Lung (tissue), 12 donors: Measurements from ENCODE around the gene NNMT. TPM values are rescaled to one million over a fixed set of nuclear protein-coding genes. Genes with fewer than 3 reads are reported as not detected.
A peak's percentile ranks its signal among the peaks of the same experiment; 100 is the strongest.

Experiments
- ATAC-seq: fragments of 200-7000 bp; cut with Tn5 transposase; one replicate; pipeline ENCODE4 v1.9.1; 2020; ENCODE audit warnings: moderate number of reproducible peaks; ENCODE audit not compliant: insufficient read depth, low FRiP score
- DNase-seq, 3 donors: peaks; one replicate each; pipeline ENCODE4 v3.0.0-alpha.2; 2013 to 2017
- H3K27ac ChIP-seq, 2 donors: one replicate each; pipeline ENCODE4 v1.5.1; 2013; ENCODE audit warnings: mild to moderate bottlenecking in 2 of 2, moderate library complexity in 2 of 2, control low read depth in 1 of 2, inconsistent platforms in 1 of 2, low read depth in 1 of 2, low read length in 1 of 2
- H3K27me3 ChIP-seq, 3 donors: one replicate each; pipeline ENCODE4 v1.5.1; 2013; ENCODE audit warnings: low read length in 2 of 3; ENCODE audit not compliant: control insufficient read depth in 3 of 3, insufficient read depth in 3 of 3
- H3K36me3 ChIP-seq, 4 donors: one replicate each; pipeline ENCODE4 v1.5.1; 2013; ENCODE audit warnings: low read length in 4 of 4, mild to moderate bottlenecking in 1 of 4, moderate library complexity in 1 of 4; ENCODE audit not compliant: control insufficient read depth in 4 of 4, insufficient read depth in 4 of 4
- H3K4me1 ChIP-seq, 5 donors: one replicate each; pipeline ENCODE4 v1.5.1; 2013; ENCODE audit warnings: low read length in 5 of 5, mild to moderate bottlenecking in 2 of 5, moderate library complexity in 1 of 5; ENCODE audit not compliant: control insufficient read depth in 5 of 5, insufficient read depth in 5 of 5
- H3K4me3 ChIP-seq: one replicate; pipeline ENCODE4 v1.5.1; 2013; ENCODE audit warnings: mild to moderate bottlenecking, control low read depth, moderate library complexity
- H3K9ac ChIP-seq, 2 donors: one replicate each; pipeline ENCODE4 v1.5.1; 2013; ENCODE audit warnings: low read length in 2 of 2, control low read depth in 1 of 2; ENCODE audit not compliant: insufficient read depth in 1 of 2
- H3K9me3 ChIP-seq, 4 donors: one replicate each; pipeline ENCODE4 v1.5.1; 2013; ENCODE audit warnings: low read length in 3 of 4, mild to moderate bottlenecking in 1 of 4, moderate library complexity in 1 of 4; ENCODE audit not compliant: control insufficient read depth in 4 of 4, insufficient read depth in 3 of 4
- CTCF ChIP-seq: IDR thresholded peaks from 2 replicates; pipeline ENCODE4 v1.5.1; 2012; ENCODE audit warnings: mild to moderate bottlenecking; ENCODE audit errors: control extremely low read depth, extremely low read depth
- WGBS, 2 donors: extraction: QIAGEN DNeasy Blood & Tissue Kit; methylation state at CpG; one replicate each; pipeline ENCODE4 v1.1.7; 2013; 5-methylcytosine and 5-hydroxymethylcytosine counted together
- polyA plus RNA-seq, 2 donors: library from polyadenylated mRNA; stranded (reverse); fragments of 200-250 nt; gene quantifications; one replicate each; pipeline ENCODE4 v1.2.1, GENCODE V29; 2013
- total RNA-seq, 2 donors: library from RNA; depleted of rRNA in 1 of 2; stranded (reverse); fragments of >200 nt in 1 of 2; gene quantifications; one replicate each; pipeline ENCODE4 v1.2.1, GENCODE V29; 2014 to 2021
- donor health status: control.
- donor health status: control.
- donor health status: Bipolar disorder and iron deficiency.
- donor health status: healthy.
- donor health status: DM: yes; HTN: yes; CAD: no.

NNMT gene
- total and polyA plus RNA-seq, 4 donors, result 15.4 to 523 (median 345) TPM

- TF ChIP-seq CTCF, result no peak
- Histone ChIP-seq H3K4me3 (no peak overlapping the region), H3K9me3 (no peaks in the 10 kb centered on the region), H3K27ac (no peak overlapping the region), H3K4me1 (peaks cover 0 to 11% (median 0%) of the 10 kb centered on the region in 5 donors), H3K27me3 (no peaks in the 10 kb centered on the region), H3K36me3 (no peaks in the 10 kb centered on the region), H3K9ac (no peak overlapping the region)
- ATAC-seq, result no peak
- 67 to 79% methylated on average over 7 of the region's 7 CpGs for WGBS, 2 donors
- DNase-seq, result no peak
Measured at GRCh38 chr11:114263513-114264170, 32.6 kb upstream of the NNMT start.

- Histone ChIP-seq H3K9ac (no peak overlapping the region), H3K27ac (no peak overlapping the region), H3K36me3 (no peaks in the 10 kb centered on the region), H3K4me1 (peaks cover 0 to 6% (median 0%) of the 10 kb centered on the region in 5 donors), H3K27me3 (peaks cover 0 to 4% (median 0%) of the 10 kb centered on the region in 3 donors), H3K4me3 (no peak overlapping the region), H3K9me3 (no peaks in the 10 kb centered on the region)
- DNase-seq (no peak), ATAC-seq (no peak)
- WGBS, 2 donors, result 90 to 96% methylated on average over 2 of the region's 2 CpGs
- no peak for TF ChIP-seq CTCF
Measured at GRCh38 chr11:114264381-114264780, 31.8 kb upstream of the NNMT start.

GRCh38 chr11:114265122-114265878, 30.9 kb upstream of the NNMT start:
- Histone ChIP-seq H3K36me3 (peaks cover 0 to 1% (median 0%) of the 10 kb centered on the region in 4 donors), H3K27me3 (peaks cover 0 to 6% (median 2%) of the 10 kb centered on the region in 3 donors), H3K27ac (no peak overlapping the region), H3K9ac (no peak overlapping the region), H3K9me3 (peaks cover 0 to 2% (median 0%) of the 10 kb centered on the region in 4 donors), H3K4me1 (peaks cover 0 to 6% (median 0%) of the 10 kb centered on the region in 5 donors), H3K4me3 (no peak overlapping the region)
- DNase-seq (peak in 1 of 3 donors; percentile 31), ATAC-seq (no peak)
- no peak for TF ChIP-seq CTCF
- 75 to 79% methylated on average over 8 of the region's 8 CpGs for WGBS, 2 donors
